Measurements from ENCODE around the gene NTN4.
"Not testable (repeated sequence)": the region's sequence is repeated elsewhere in the genome, so short reads cannot be mapped to it uniquely, and the experiment has no call there.

NTN4 gene

DNA sequence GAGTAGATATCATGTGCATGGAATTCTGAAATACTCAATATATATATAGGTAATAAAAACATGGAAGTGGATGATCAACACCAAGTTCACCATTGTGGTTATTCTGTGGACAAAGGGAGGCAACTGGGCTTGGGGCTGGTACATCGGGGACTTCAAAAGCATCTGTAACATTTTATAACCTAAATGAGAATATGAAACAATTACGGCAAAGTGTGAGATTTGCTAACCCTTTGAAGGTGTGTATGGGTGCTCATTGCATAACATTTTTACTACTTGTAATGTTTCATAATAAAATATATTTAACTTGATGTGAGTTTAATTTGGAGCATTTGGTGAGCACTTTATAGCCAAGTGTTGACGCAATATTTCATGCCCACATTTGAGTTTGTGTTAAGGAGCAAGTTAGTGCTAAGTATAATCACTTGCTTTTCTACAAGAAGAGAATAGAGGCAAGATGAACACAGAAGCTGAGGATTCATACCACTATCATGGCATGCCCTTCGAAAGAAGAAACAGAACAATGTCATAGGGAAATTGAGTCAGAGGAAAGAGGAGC lies 109.3 kb downstream of the NTN4 start:
- in situ Hi-C loops (cut with HindIII; ENCODE audit: low pct_unique_long_range_greater_than_20kb, low sequenced_read_pairs) = no loop called here
- TF ChIP-seq JUND (IDR thresholded peaks at IDR 0.05; ENCODE audit: low read depth) = no peak
- no peak for DNase-seq (ENCODE audit: low read depth in 1 of 2, low spot score in 1 of 2)

DNA sequence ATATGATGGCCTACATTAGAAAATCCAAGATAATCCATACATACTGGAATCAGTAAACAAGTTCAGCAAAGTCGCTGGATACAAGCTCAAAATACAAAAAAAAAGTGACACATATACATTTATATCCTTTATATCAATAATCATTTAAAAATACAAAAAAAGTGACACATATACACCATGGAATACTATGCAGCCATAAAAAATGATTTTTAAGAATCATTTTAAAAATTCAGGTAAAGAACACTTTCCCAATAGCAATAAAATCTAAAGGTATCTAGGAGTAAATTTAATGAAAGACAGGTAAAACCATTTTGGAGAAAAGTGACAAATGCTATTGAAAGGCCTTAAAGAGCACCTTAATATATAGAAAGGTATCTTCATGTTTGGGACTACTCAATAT lies 111.9 kb downstream of the NTN4 start:
- in situ Hi-C loops (cut with HindIII; ENCODE audit: low pct_unique_long_range_greater_than_20kb, low sequenced_read_pairs) = no loop called here
- TF ChIP-seq JUND (IDR thresholded peaks at IDR 0.05; ENCODE audit: low read depth) = no peak
- DNase-seq (ENCODE audit: low read depth in 1 of 2, low spot score in 1 of 2) = no peak

DNA sequence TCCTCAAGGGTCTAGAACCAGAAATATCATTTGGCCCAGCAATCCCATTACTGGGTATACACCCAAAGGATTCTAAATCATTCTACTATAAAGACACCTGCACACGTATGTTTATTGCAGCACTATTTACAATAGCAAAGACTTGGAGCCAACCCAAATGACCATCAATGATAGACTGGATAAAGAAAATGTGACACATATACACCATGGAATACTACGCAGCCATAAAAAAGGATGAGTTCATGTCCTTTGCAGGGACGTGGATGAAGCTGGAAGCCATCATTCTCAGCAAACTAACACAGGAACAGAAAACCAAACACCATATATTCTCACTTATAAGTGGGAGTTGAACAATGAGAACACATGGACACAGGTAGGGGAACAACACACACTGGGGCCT lies 112.8 kb downstream of the NTN4 start:
- DNase-seq (ENCODE audit: low read depth in 1 of 2, low spot score in 1 of 2); in situ Hi-C loops (cut with HindIII; ENCODE audit: low pct_unique_long_range_greater_than_20kb, low sequenced_read_pairs): not testable (repeated sequence)

DNA sequence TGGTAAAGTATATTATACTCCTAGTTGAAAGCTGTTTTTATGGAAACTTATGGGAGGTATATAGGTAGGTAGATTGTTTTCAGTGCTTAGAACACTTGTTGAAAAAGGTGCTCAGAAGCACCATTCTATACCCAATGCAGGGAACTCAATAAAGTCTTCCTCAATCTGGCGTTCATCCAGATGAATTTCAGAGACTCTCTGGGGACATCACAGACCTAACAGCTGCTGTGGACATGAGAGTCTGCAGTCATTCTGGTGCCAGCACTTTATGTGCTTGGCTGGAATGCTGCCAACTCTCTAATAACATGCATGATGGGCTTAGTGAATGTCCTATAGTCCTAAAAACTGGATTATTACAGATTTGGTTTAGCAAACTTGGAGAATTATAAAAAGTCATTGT lies 115.9 kb downstream of the NTN4 start:
- TF ChIP-seq JUND (IDR thresholded peaks at IDR 0.05; ENCODE audit: low read depth) = no peak
- in situ Hi-C loops (cut with HindIII; ENCODE audit: low pct_unique_long_range_greater_than_20kb, low sequenced_read_pairs) = no loop called here
- DNase-seq (ENCODE audit: low read depth in 1 of 2, low spot score in 1 of 2) = peak in 1 of 2 experiments; percentile 36

DNA sequence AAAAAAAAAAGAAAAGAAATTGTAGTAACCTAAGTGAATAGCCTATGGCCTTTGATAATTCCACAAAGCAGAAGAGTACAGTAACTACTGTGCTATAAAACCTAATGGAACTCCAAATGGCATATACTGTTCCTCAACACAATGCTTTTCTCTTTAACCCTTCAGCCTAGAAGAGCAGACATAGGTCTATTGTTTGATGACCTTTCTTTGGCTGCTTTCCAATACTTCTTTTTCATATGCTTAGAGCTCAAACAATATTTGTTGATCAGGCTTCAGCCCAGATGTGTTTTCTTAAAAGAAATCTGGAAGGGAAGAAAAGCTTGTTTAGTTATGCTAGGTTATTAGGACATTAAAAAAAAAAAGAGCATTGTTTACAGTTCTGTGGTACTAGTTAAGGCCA lies 116.4 kb downstream of the NTN4 start:
- in situ Hi-C loops (cut with HindIII; ENCODE audit: low pct_unique_long_range_greater_than_20kb, low sequenced_read_pairs) = no loop called here
- DNase-seq (ENCODE audit: low read depth in 1 of 2, low spot score in 1 of 2) = no peak
- TF ChIP-seq JUND (IDR thresholded peaks at IDR 0.05; ENCODE audit: low read depth) = no peak

DNA sequence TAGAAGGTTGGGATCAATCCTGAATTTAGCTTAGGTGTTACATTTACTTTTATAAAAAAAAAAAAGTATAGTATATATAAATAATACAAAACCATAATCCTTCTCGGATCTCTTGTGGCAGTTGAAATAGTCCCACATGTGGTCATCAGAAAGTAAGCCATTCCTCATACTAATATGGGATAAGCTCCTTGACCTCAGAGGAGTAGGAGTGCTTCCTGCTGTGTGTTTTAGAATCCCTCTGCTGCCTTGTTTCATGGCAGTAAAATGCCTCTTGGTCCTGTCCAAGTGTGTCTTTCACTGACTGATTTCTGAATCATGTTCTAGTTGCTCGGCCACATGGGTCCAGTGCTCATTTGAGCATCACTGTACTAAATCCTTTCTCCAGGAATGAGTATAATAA lies 117.0 kb downstream of the NTN4 start:
- TF ChIP-seq JUND (IDR thresholded peaks at IDR 0.05; ENCODE audit: low read depth) = no peak
- in situ Hi-C loops (cut with HindIII; ENCODE audit: low pct_unique_long_range_greater_than_20kb, low sequenced_read_pairs) = no loop called here
- no peak for DNase-seq (ENCODE audit: low read depth in 1 of 2, low spot score in 1 of 2)

DNA sequence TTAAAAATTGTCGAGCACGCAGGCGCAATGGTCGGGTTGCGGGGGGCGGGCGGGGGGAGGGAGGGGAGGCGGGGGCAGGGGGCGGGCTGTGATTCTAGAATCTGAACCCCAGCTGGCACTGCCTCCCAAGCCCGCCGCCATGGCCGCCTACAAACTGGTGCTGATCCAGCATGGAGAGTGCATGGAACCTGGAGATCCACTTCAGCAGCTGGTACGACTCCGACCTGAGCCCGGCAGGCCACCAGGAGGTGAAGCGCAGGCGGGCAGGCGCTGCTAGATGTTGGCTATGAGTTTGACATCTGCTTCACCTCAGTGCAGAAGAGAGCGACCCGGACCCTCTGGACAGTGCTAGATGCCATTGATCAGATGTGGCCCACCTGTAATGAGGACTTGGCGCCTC lies 118.4 kb downstream of the NTN4 start:
- no peak for TF ChIP-seq JUND (IDR thresholded peaks at IDR 0.05; ENCODE audit: low read depth)
- in situ Hi-C loops (cut with HindIII; ENCODE audit: low pct_unique_long_range_greater_than_20kb, low sequenced_read_pairs) = no loop called here
- DNase-seq (ENCODE audit: low read depth in 1 of 2, low spot score in 1 of 2) = no peak

DNA sequence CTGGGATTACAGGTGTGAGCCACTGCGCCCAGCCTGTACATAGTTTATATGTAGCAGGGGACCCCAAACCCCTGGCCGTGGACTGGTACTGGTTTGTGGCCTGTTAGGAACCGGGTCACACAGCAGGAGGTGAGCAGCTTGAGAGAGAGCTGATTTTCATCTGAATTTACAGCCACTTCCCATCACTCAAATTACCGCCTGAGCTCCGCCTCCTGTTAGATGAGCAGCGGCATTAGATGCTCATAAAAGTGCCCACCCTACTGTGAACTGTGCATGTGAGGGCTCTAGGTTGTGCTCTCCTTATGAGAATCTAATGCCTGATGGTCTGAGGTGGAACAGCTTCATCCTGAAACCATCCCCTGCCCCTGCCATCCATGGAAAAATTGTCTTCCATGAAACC lies 119.3 kb downstream of the NTN4 start:
- in situ Hi-C loops (cut with HindIII; ENCODE audit: low pct_unique_long_range_greater_than_20kb, low sequenced_read_pairs) = no loop called here

DNA sequence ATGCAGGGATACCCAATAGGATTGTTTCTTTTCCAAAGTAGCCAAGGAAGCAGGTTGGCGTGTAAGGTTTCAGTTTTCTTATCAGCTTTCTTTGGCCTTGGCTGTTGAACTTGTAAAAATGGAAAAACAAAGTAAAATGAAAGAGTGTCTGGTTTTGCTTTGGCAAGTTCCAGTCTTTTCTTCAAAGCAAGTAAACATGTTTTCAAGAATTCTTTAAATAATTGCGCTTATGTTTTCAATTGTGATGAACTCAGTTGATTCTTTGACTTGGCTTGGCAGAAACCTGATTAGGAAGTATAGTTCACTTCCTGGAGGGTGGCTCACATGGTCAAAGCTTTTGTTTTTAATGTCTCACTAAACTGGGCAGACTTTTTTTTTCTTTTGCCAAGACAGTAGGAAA lies 127.0 kb downstream of the NTN4 start:
- no peak for DNase-seq (ENCODE audit: low read depth in 1 of 2, low spot score in 1 of 2)
- no peak for TF ChIP-seq JUND (IDR thresholded peaks at IDR 0.05; ENCODE audit: low read depth)
- in situ Hi-C loops (cut with HindIII; ENCODE audit: low pct_unique_long_range_greater_than_20kb, low sequenced_read_pairs) = no loop called here

More for the DNA sequence above, 119.3 kb downstream of the NTN4 start:
- DNase-seq (ENCODE audit: low read depth in 1 of 2, low spot score in 1 of 2) = no peak
- TF ChIP-seq JUND (IDR thresholded peaks at IDR 0.05; ENCODE audit: low read depth) = no peak

DNA sequence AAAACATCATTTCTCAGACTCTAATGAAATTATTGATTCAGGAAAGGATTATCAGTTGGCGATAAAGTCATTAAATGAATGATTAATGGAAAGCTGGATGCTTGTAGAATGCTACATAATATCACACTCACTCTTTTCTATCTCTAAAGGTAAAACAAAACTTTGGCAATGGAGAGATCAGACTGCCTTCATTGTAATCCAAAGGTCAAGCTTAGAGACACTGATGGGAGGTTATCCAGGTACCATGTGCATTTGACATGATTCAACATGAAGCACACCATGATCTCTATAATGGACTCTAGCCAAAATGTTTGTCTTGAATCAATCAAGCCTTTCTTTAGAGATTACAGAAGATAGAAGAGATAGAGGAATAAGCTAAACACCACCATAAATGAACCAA lies 129.2 kb downstream of the NTN4 start:
- no peak for DNase-seq (ENCODE audit: low read depth in 1 of 2, low spot score in 1 of 2)
- TF ChIP-seq JUND (IDR thresholded peaks at IDR 0.05; ENCODE audit: low read depth) = no peak
- in situ Hi-C loops (cut with HindIII; ENCODE audit: low pct_unique_long_range_greater_than_20kb, low sequenced_read_pairs) = no loop called here

DNA sequence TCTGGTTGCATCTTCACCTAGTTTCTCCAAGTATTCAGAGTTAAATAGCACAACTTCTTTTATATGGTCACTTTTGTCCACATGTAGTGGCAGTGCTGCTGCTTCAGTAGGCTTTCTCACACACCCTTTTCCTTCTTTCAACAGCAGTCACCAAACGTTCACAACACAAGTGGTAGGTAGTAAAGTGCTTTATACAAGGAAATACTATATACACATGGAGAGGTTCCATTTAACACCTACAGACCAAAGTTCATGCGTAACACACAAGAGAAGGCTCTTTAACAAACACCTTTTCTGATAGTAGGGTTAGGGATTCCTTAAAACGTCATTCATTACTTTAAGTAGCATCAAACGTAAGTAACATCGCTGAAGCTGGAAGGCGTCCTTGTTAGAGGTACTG lies 132.2 kb downstream of the NTN4 start:
- in situ Hi-C loops (cut with HindIII; ENCODE audit: low pct_unique_long_range_greater_than_20kb, low sequenced_read_pairs) = no loop called here
- TF ChIP-seq JUND (IDR thresholded peaks at IDR 0.05; ENCODE audit: low read depth) = no peak
- no peak for DNase-seq (ENCODE audit: low read depth in 1 of 2, low spot score in 1 of 2)

DNA sequence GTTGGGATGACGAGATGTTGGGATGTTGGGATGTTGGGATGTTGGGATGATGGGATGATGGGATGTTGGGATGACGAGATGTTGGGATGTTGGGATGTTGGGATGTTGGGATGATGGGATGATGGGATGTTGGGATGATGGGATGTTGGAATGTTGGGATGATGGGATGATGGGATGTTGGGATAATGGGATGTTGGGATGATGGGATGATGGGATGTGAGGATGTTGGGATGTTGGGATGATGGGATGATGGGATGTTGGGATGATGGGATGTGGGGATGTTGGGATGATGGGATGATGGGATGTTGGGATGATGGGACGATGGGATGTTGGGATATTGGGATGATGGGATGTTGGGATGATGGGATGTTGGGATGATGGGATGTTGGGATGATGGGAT lies 135.9 kb downstream of the NTN4 start:
- in situ Hi-C loops (cut with HindIII; ENCODE audit: low pct_unique_long_range_greater_than_20kb, low sequenced_read_pairs) = not testable (repeated sequence)

DNA sequence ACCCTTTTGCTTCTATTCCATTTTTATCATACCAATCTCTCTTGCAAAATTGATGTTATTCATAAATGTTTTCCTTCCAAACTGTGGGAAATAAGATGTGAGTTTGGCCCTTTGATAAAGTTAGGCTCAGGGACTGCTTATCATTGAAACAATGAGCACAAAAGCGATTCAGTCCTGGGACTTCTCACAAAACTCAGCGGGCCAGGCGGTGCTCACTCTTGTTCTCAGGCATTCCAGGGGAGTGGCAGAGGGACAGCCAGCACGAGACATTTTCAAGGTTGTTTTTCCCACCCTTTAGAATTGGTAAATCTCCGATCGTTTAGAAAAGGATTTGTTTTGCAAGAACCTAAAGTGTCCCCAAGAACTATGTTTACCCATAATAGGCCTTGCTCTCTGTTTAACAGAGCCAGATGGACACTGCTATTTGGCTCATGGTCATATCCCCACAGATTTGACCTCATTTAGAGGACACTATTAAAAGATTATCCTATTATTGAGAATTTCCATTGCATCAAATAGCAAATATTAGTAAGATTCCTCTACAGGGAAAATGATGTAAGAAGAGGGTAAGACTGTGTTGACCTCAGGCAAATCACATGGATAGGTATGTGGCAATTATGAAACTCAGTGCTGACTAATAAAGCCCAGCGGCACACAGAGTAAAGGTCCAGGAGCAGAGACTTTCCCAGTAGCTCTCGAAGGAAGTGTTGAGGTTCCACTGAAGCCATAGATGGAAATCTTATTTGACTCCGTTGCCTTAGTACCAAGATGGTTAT lies 136.6 kb downstream of the NTN4 start:
- TF ChIP-seq JUND (IDR thresholded peaks at IDR 0.05; ENCODE audit: low read depth) = no peak
- in situ Hi-C loops (cut with HindIII; ENCODE audit: low pct_unique_long_range_greater_than_20kb, low sequenced_read_pairs) = no loop called here
- peak in 1 of 2 experiments; percentile 56 for DNase-seq (ENCODE audit: low read depth in 1 of 2, low spot score in 1 of 2)

More for the DNA sequence above, 135.9 kb downstream of the NTN4 start:
- DNase-seq (ENCODE audit: low read depth in 1 of 2, low spot score in 1 of 2) = not testable (repeated sequence)

DNA sequence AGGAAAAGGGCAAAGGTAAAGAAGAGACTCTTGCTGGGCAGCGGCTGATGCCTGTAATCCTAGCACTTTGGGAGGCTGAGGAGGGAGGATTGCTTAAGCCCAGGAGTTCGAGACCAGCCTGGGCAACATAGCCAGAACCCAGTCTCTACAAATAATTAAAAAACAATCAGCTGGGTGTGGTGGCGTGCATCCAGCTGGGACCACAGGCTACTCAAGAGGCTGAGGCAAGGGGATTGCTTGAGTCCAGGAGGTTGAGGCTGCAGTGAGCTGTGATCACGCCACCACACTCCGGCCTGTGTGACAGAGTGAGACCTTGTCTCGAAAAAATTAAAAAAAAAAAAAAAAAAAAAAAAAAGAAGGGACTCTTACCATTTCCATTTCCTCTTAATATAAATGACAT lies 138.9 kb downstream of the NTN4 start:
- DNase-seq (ENCODE audit: low read depth in 1 of 2, low spot score in 1 of 2) = no peak
- in situ Hi-C loops (cut with HindIII; ENCODE audit: low pct_unique_long_range_greater_than_20kb, low sequenced_read_pairs) = no loop called here
- no peak for TF ChIP-seq JUND (IDR thresholded peaks at IDR 0.05; ENCODE audit: low read depth)

All from T47D (cell line).